Lower leg skin (tissue), 4 donors: ENCODE measurements around the gene NT5E. TPM values are rescaled to one million over a fixed set of nuclear protein-coding genes. Genes with fewer than 3 reads are reported as not detected.

ENCODE experiments used
- DNase-seq, 2 donors: peaks; one replicate each; pipeline ENCODE4 v3.0.0-alpha.2; 2019; ENCODE audit warnings: low spot score in 2 of 2
- H3K4me3 ChIP-seq: fragments of 200-600 bp; sonication (generic); 2 replicates; pipeline ENCODE4 v1.5.1; 2017; ENCODE audit warnings: mild to moderate bottlenecking, low read depth; ENCODE audit not compliant: poor library complexity, severe bottlenecking
- CTCF ChIP-seq, 3 donors: fragments of 450-650 bp; IDR thresholded peaks; one replicate each; pipeline ENCODE4 v1.5.1; 2016; ENCODE audit warnings: antibody characterized with exemption in 3 of 3, mild to moderate bottlenecking in 3 of 3, moderate library complexity in 2 of 3
- POLR2A ChIP-seq, 2 donors: fragments of 450-650 bp; IDR thresholded peaks; one replicate each; pipeline ENCODE4 v1.6.1; 2016 to 2017; ENCODE audit warnings: antibody characterized with exemption in 2 of 2, mild to moderate bottlenecking in 1 of 2, moderate library complexity in 1 of 2
- WGBS, 2 donors: methylation state at CpG; one replicate each; pipeline ENCODE4 v1.1.5; 2018; 5-methylcytosine and 5-hydroxymethylcytosine counted together
- intact Hi-C: fragments of 100-400 bp; cut with DNase I; formaldehyde crosslinking; loops from one replicate; pipeline ENCODE4 v1.15.0; 2023; ENCODE audit warnings: low total_unique reads
- total RNA-seq, 4 donors: library from RNA; depleted of rRNA; stranded (reverse); fragments of >200 nt; gene quantifications; one replicate each; pipeline ENCODE4 v1.1.0, GENCODE V29; 2016

NT5E gene
- total RNA-seq, 4 donors from 2014 or later, result 6.3 to 12.8 (median 9.2) TPM

GRCh38 chr6:85419046-85419759, 30.7 kb upstream of the NT5E start:
- intact Hi-C loops, result no loop called here
- H3K4me3 ChIP-seq, result no peak overlapping the region
- WGBS, 2 donors, result 38 to 40% methylated on average over 2 of the region's 2 CpGs
- DNase-seq, result no peak
- TF ChIP-seq POLR2A (IDR thresholded peaks at IDR 0.05) (no peak), CTCF (IDR thresholded peaks at IDR 0.05) (no peak)

GRCh38 chr6:85420551-85420950, 29.3 kb upstream of the NT5E start:
- TF ChIP-seq POLR2A (IDR thresholded peaks at IDR 0.05), result no peak
- no peak for TF ChIP-seq CTCF (IDR thresholded peaks at IDR 0.05)
- H3K4me3 ChIP-seq, result no peak overlapping the region
- 88% methylated on average over 1 of the region's 1 CpG for WGBS, 2 donors
- intact Hi-C loops, result no loop called here
- DNase-seq, result no peak

- intact Hi-C loops, result no loop called here
- DNase-seq, result no peak
- no peak for TF ChIP-seq CTCF (IDR thresholded peaks at IDR 0.05)
- no peak for TF ChIP-seq POLR2A (IDR thresholded peaks at IDR 0.05)
- H3K4me3 ChIP-seq, result no peak overlapping the region
- 56 to 67% methylated on average over 2 of the region's 2 CpGs for WGBS, 2 donors
Measured at GRCh38 chr6:85421181-85421580, 28.7 kb upstream of the NT5E start.

- intact Hi-C loops, result no loop called here
- no peak overlapping the region for H3K4me3 ChIP-seq
- DNase-seq, result no peak
- WGBS, 2 donors, result 62 to 68% methylated on average over 2 of the region's 2 CpGs
- TF ChIP-seq CTCF (IDR thresholded peaks at IDR 0.05) (no peak), POLR2A (IDR thresholded peaks at IDR 0.05) (no peak)
Measured at GRCh38 chr6:85421972-85422371, 27.9 kb upstream of the NT5E start.

- H3K4me3 ChIP-seq, result no peak overlapping the region
- intact Hi-C loops, result no loop called here
- TF ChIP-seq POLR2A (IDR thresholded peaks at IDR 0.05) (no peak), CTCF (IDR thresholded peaks at IDR 0.05) (no peak)
Measured at GRCh38 chr6:85422996-85423395, 26.9 kb upstream of the NT5E start.

GRCh38 chr6:85424981-85425380, 24.9 kb upstream of the NT5E start:
- intact Hi-C loops, result no loop called here
- WGBS, 2 donors, result 83 to 89% methylated on average over 2 of the region's 2 CpGs
- no peak for DNase-seq
- TF ChIP-seq CTCF (IDR thresholded peaks at IDR 0.05), result no peak
- TF ChIP-seq POLR2A (IDR thresholded peaks at IDR 0.05), result no peak
- H3K4me3 ChIP-seq, result no peak overlapping the region

More at GRCh38 chr6:85422996-85423395, 26.9 kb upstream of the NT5E start:
- no peak for DNase-seq
- 86% methylated on average over 5 of the region's 5 CpGs for WGBS, 2 donors
